ENCODE measurements around the gene SFMBT1. TPM values are rescaled to one million over a fixed set of nuclear protein-coding genes. Genes with fewer than 3 reads are reported as not detected.

The SFMBT1 gene
- total RNA-seq, 1 donor from 2014 or later, result 5.8 TPM

GRCh38 chr3:52872245-52872644 is 173.6 kb downstream of the SFMBT1 start:
- Mint-ChIP-seq H3K4me3 (ENCODE audit: unreplicated experiment) (no peak overlapping the region), H3K36me3 (ENCODE audit: low read depth, unreplicated experiment) (peaks cover 6% of the 10 kb centered on the region), H3K27me3 (ENCODE audit: unreplicated experiment) (peaks cover 2% of the 10 kb centered on the region), H3K4me1 (ENCODE audit: unreplicated experiment) (no peaks in the 10 kb centered on the region), H3K27ac (ENCODE audit: unreplicated experiment) (no peak overlapping the region), H3K9me3 (ENCODE audit: unreplicated experiment) (no peaks in the 10 kb centered on the region)
- no peak for TF ChIP-seq CTCF (IDR thresholded peaks at IDR 0.05; ENCODE audit: unreplicated experiment)
- no peak for DNase-seq (ENCODE audit: low spot score)

- Mint-ChIP-seq H3K27me3 (ENCODE audit: unreplicated experiment) (peaks cover 2% of the 10 kb centered on the region), H3K27ac (ENCODE audit: unreplicated experiment) (no peak overlapping the region), H3K36me3 (ENCODE audit: low read depth, unreplicated experiment) (peaks cover 9% of the 10 kb centered on the region), H3K9me3 (ENCODE audit: unreplicated experiment) (no peaks in the 10 kb centered on the region), H3K4me3 (ENCODE audit: unreplicated experiment) (peak overlapping the region; percentile 9), H3K4me1 (ENCODE audit: unreplicated experiment) (no peaks in the 10 kb centered on the region)
- no peak for DNase-seq (ENCODE audit: low spot score)
- no peak for TF ChIP-seq CTCF (IDR thresholded peaks at IDR 0.05; ENCODE audit: unreplicated experiment)
Measured at GRCh38 chr3:52871761-52872160, 174.1 kb downstream of the SFMBT1 start.

- no peak for DNase-seq (ENCODE audit: low spot score)
- Mint-ChIP-seq H3K27ac (ENCODE audit: unreplicated experiment) (no peak overlapping the region), H3K27me3 (ENCODE audit: unreplicated experiment) (peaks cover 2% of the 10 kb centered on the region), H3K4me1 (ENCODE audit: unreplicated experiment) (no peaks in the 10 kb centered on the region), H3K4me3 (ENCODE audit: unreplicated experiment) (no peak overlapping the region), H3K9me3 (ENCODE audit: unreplicated experiment) (no peaks in the 10 kb centered on the region), H3K36me3 (ENCODE audit: low read depth, unreplicated experiment) (peaks cover 21% of the 10 kb centered on the region)
- no peak for TF ChIP-seq CTCF (IDR thresholded peaks at IDR 0.05; ENCODE audit: unreplicated experiment)
Measured at GRCh38 chr3:52870471-52870870, 175.4 kb downstream of the SFMBT1 start.

- Mint-ChIP-seq H3K27me3 (ENCODE audit: unreplicated experiment) (no peaks in the 10 kb centered on the region), H3K36me3 (ENCODE audit: low read depth, unreplicated experiment) (peaks cover 23% of the 10 kb centered on the region), H3K27ac (ENCODE audit: unreplicated experiment) (no peak overlapping the region), H3K4me1 (ENCODE audit: unreplicated experiment) (no peaks in the 10 kb centered on the region), H3K9me3 (ENCODE audit: unreplicated experiment) (no peaks in the 10 kb centered on the region), H3K4me3 (ENCODE audit: unreplicated experiment) (no peak overlapping the region)
- no peak for TF ChIP-seq CTCF (IDR thresholded peaks at IDR 0.05; ENCODE audit: unreplicated experiment)
- DNase-seq (ENCODE audit: low spot score), result no peak
Measured at GRCh38 chr3:52866427-52866826, 179.4 kb downstream of the SFMBT1 start.

- Mint-ChIP-seq H3K27me3 (ENCODE audit: unreplicated experiment) (no peaks in the 10 kb centered on the region), H3K4me3 (ENCODE audit: unreplicated experiment) (no peak overlapping the region), H3K27ac (ENCODE audit: unreplicated experiment) (no peak overlapping the region), H3K4me1 (ENCODE audit: unreplicated experiment) (no peaks in the 10 kb centered on the region), H3K9me3 (ENCODE audit: unreplicated experiment) (no peaks in the 10 kb centered on the region), H3K36me3 (ENCODE audit: low read depth, unreplicated experiment) (peaks cover 22% of the 10 kb centered on the region)
- TF ChIP-seq CTCF (IDR thresholded peaks at IDR 0.05; ENCODE audit: unreplicated experiment), result no peak
- DNase-seq (ENCODE audit: low spot score), result no peak
Measured at GRCh38 chr3:52865994-52866393, 179.9 kb downstream of the SFMBT1 start.

Data from endothelial cell (in vitro differentiated cells).